Fibroblast of lung (primary cell): ENCODE results near the gene PRDX5. TPM values are rescaled to one million over a fixed set of nuclear protein-coding genes. Genes with fewer than 3 reads are reported as not detected.

ENCODE experiments used
- DNase-seq, 2 donors: peaks; one replicate each; pipeline versions ENCODE4 v3.0.0 to v3.0.0-alpha.2; 2010; ENCODE audit warnings: low read depth in 2 of 2
- H2AFZ ChIP-seq: 2 replicates; pipeline ENCODE4 v1.5.1; 2012; ENCODE audit warnings: low read length, control low read depth, inconsistent platforms
- H3K27ac ChIP-seq: 2 replicates; pipeline ENCODE4 v1.5.1; 2011; ENCODE audit warnings: low read length, control low read depth; ENCODE audit not compliant: insufficient read depth
- H3K27me3 ChIP-seq: 2 replicates; pipeline ENCODE4 v1.5.1; 2011; ENCODE audit warnings: mild to moderate bottlenecking, low read length; ENCODE audit not compliant: control insufficient read depth, insufficient read depth
- H3K36me3 ChIP-seq: 2 replicates; pipeline ENCODE4 v1.5.1; 2011; ENCODE audit warnings: low read length; ENCODE audit not compliant: control insufficient read depth, insufficient read depth
- H3K4me1 ChIP-seq: 2 replicates; pipeline ENCODE4 v1.5.1; 2011; ENCODE audit warnings: low read length; ENCODE audit not compliant: control insufficient read depth, insufficient read depth; ENCODE audit errors: extremely low read depth
- H3K4me2 ChIP-seq: 2 replicates; pipeline ENCODE4 v1.5.1; 2011; ENCODE audit warnings: low read length, control low read depth; ENCODE audit not compliant: insufficient read depth; ENCODE audit errors: extremely low read depth
- H3K4me3 ChIP-seq, 4 experiments: fragments of 200-600 bp in 1 of 4; sonication (generic) in 1 of 4; replicated peaks in 1 of 4; 2 replicates each; pipeline ENCODE4 v1.5.1; 2011 to 2016; ENCODE audit warnings: low read length in 4 of 4, low read depth in 3 of 4, mild to moderate bottlenecking in 3 of 4, control low read depth in 2 of 4, inconsistent platforms in 1 of 4, mixed read lengths in 1 of 4; ENCODE audit not compliant: insufficient read depth in 1 of 4; ENCODE audit errors: control extremely low read depth in 1 of 4
- H3K79me2 ChIP-seq: 2 replicates; pipeline ENCODE4 v1.5.1; 2012; ENCODE audit warnings: mild to moderate bottlenecking, low read length, inconsistent platforms; ENCODE audit not compliant: control insufficient read depth, insufficient read depth
- H3K9ac ChIP-seq: 2 replicates; pipeline ENCODE4 v1.5.1; 2011; ENCODE audit warnings: mild to moderate bottlenecking, low read length, control low read depth; ENCODE audit not compliant: insufficient read depth
- H3K9me3 ChIP-seq: 2 replicates; pipeline ENCODE4 v1.5.1; 2012; ENCODE audit warnings: low read depth, low read length; ENCODE audit not compliant: control insufficient read depth, insufficient read depth
- H4K20me1 ChIP-seq: 2 replicates; pipeline ENCODE4 v1.5.1; 2011; ENCODE audit warnings: low read length; ENCODE audit not compliant: control insufficient read depth, insufficient read depth; ENCODE audit errors: extremely low read depth
- EZH2 ChIP-seq: IDR thresholded peaks from 2 replicates; pipeline ENCODE4 v1.5.1; 2012; ENCODE audit warnings: low read length, control low read depth, mild to moderate bottlenecking; ENCODE audit errors: missing control alignments
- polyA plus RNA-seq, 2 donors: library from polyadenylated mRNA; depleted of rRNA in 1 of 2; stranded (reverse) in 1 of 2; unstranded in 1 of 2; fragments of >200 nt; gene quantifications; 2 replicates each; pipeline ENCODE4 v1.2.1, GENCODE V29; 2011 to 2012; ENCODE audit warnings: missing spikeins in 1 of 2
- total RNA-seq: library from RNA; depleted of rRNA; stranded (reverse); fragments of >200 nt; gene quantifications from 2 replicates; pipeline ENCODE4 v1.2.1, GENCODE V29; 2014
- TF ChIP-seq, protein P1 (sequence below), 2 donors: IDR thresholded peaks in 1 of 2; conservative IDR thresholded peaks in 1 of 2; 1 replicate in 1 of 2; 2 replicates in 1 of 2; pipeline ENCODE4 v1.5.1; 2011 to 2012; ENCODE audit warnings: low read length in 2 of 2, control low read depth in 1 of 2, inconsistent platforms in 1 of 2, low read depth in 1 of 2, mild to moderate bottlenecking in 1 of 2

PRDX5 gene
- total and polyA plus RNA-seq, 2 donors (not counting 1 experiment from before 2014, with no cell fraction given) = 319 to 431 TPM

DNA sequence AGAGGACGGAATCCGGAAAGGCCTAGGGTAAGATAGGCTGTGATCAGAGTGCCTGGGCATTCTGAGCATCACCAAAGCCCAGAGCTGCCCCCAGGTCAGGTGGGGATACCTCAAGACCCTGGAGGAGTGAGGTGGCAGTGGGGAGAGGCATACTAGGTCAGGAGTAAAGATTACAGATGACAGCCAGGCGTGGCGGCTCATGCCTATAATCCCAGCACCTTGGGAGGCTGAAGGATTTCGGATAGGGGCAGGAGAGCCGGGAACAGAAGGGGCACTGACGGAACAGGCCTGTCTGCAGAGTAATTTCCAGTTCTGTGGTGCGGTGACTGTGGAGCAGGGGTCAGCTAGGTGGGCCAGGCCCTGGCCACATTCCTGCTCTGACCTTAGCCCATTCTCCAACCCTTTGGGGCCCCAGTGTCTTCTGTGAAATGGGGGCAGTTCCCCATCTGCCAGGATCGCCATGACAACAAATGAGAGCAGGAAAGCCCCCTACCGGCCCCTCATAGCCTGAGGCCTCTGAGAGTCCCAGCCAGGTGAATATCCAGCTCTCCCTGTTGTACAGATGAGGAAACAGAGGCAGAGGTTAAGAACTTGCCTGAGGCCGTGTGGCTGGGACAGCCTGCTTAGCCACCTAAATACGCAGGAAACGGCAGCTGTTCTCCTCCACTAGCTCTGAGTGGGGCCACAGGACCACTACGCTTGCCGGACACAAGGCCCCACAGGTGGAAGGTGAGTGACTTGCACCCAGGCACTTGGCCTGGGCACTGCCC, 42.7 kb upstream of the PRDX5 start:
- peaks cover 2% of the 10 kb centered on the region for H3K79me2 ChIP-seq
- peaks cover 4% of the 10 kb centered on the region for H3K36me3 ChIP-seq
- H4K20me1 ChIP-seq = no peaks in the 10 kb centered on the region
- H2AFZ ChIP-seq = no peak overlapping the region
- H3K27me3 ChIP-seq = no peaks in the 10 kb centered on the region
- peaks cover 8% of the 10 kb centered on the region for H3K4me1 ChIP-seq
- no peak overlapping the region for H3K4me3 ChIP-seq
- no peak overlapping the region for H3K27ac ChIP-seq
- no peak for DNase-seq
- H3K9ac ChIP-seq = no peak overlapping the region
- TF ChIP-seq, protein P1, sequence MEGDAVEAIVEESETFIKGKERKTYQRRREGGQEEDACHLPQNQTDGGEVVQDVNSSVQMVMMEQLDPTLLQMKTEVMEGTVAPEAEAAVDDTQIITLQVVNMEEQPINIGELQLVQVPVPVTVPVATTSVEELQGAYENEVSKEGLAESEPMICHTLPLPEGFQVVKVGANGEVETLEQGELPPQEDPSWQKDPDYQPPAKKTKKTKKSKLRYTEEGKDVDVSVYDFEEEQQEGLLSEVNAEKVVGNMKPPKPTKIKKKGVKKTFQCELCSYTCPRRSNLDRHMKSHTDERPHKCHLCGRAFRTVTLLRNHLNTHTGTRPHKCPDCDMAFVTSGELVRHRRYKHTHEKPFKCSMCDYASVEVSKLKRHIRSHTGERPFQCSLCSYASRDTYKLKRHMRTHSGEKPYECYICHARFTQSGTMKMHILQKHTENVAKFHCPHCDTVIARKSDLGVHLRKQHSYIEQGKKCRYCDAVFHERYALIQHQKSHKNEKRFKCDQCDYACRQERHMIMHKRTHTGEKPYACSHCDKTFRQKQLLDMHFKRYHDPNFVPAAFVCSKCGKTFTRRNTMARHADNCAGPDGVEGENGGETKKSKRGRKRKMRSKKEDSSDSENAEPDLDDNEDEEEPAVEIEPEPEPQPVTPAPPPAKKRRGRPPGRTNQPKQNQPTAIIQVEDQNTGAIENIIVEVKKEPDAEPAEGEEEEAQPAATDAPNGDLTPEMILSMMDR (conservative IDR thresholded peaks at IDR 0.05 in 1 of 2, IDR thresholded peaks at IDR 0.05 in 1 of 2; ENCODE audit: low read depth in 1 of 2, low read length in 2 of 2) = no peak
- no peak for TF ChIP-seq EZH2
- H3K4me2 ChIP-seq = no peak overlapping the region
- no peaks in the 10 kb centered on the region for H3K9me3 ChIP-seq

DNA sequence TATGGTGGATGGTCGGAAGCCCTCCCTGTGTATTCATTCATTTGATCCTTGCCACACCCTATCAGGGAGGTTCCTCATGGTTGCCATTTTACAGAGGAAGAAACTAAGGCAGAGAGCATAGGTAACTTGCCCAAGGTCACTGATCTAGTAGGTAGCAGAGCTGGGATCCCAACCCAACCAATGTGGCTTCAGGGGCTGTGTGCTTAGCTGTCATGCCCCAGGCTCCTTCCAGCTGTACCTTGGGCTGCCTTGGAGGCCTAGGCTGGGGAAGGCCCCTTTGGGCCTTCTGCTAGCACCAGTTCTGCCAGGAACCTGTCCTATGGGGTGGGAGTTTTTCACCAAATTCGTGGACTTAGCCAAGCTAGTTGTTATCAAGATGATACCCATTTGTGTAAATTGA, 42.1 kb upstream of the PRDX5 start:
- Histone ChIP-seq H2AFZ (no peak overlapping the region), H3K79me2 (peaks cover 2% of the 10 kb centered on the region), H3K27ac (no peak overlapping the region), H3K4me2 (no peak overlapping the region), H3K4me3 (no peak overlapping the region), H3K4me1 (peaks cover 5% of the 10 kb centered on the region), H3K9ac (no peak overlapping the region), H3K36me3 (peaks cover 4% of the 10 kb centered on the region), H3K9me3 (no peaks in the 10 kb centered on the region), H4K20me1 (no peaks in the 10 kb centered on the region), H3K27me3 (no peaks in the 10 kb centered on the region)
- no peak for TF ChIP-seq EZH2
- TF ChIP-seq, protein P1 (conservative IDR thresholded peaks at IDR 0.05 in 1 of 2, IDR thresholded peaks at IDR 0.05 in 1 of 2; ENCODE audit: low read depth in 1 of 2, low read length in 2 of 2) = no peak
- DNase-seq = no peak

DNA sequence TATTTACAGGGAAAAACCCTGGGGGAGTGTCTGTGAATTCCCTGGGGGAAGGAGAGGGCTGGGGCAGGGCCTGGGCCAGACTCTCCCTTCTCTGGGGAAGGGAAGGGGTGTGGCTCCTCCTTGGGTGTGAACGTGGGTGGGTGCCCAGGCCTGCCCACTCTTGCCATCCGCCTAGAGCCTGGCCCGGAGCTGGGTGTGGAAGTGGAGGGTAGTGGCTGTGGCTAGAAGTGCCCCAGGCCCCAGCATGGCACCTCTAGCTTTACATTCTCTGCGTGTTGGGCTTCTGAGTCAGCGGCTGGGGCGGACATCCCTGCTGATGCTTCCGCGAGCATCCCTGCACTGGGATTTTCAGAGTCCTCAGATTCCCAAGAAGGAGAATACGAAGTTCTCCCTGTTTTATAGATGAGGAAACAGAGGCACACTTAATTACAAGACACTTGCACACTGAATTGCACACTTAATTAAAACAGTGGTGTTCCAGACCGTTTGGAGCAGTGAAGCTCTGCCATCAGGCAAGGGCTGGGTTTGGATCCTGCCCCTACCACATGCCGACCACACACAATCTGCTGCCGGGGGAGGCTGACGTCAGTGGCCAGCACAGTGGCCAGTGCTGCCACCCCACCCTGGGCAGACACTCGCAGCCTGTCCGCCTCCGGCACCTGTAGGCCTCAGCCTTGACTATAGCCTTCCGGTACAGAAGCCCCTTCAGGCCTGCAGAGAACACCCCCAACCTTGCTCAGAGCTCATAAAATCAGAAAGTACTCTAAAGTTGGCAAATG, 41.1 kb upstream of the PRDX5 start:
- no peak overlapping the region for H3K27ac ChIP-seq

More for the DNA sequence above, 41.1 kb upstream of the PRDX5 start:
- Histone ChIP-seq H3K27me3 (no peaks in the 10 kb centered on the region), H3K4me2 (no peak overlapping the region), H3K79me2 (peaks cover 2% of the 10 kb centered on the region), H3K4me1 (peaks cover 2% of the 10 kb centered on the region), H3K36me3 (peaks cover 4% of the 10 kb centered on the region), H3K9me3 (no peaks in the 10 kb centered on the region), H4K20me1 (no peaks in the 10 kb centered on the region), H3K4me3 (no peak overlapping the region), H3K9ac (no peak overlapping the region), H2AFZ (no peak overlapping the region)
- DNase-seq = peak in 1 of 2 donors; percentile 55
- no peak for TF ChIP-seq EZH2
- TF ChIP-seq, protein P1 (conservative IDR thresholded peaks at IDR 0.05 in 1 of 2, IDR thresholded peaks at IDR 0.05 in 1 of 2; ENCODE audit: low read depth in 1 of 2, low read length in 2 of 2) = no peak
